NCI-H146 treated with DMSO at 0.1 percent for 48 hours (cell line): ENCODE data around the gene TMEM138.

Experiments used
- DNase-seq: peaks from one replicate; lab custom pipeline; 2025; ENCODE audit not compliant: unreplicated experiment; lab: John Stamatoyannopoulos, UW

TMEM138 gene

GRCh38 chr11:61361741-61362541 lies at the start of gene TMEM138, which contains the start of gene CYB561A3:
Gene TMEM138, plus strand, starts transcription at chr11:61362374. Its CDS starts 2,017 bp downstream, at chr11:61364391.
Gene CYB561A3, minus strand, starts transcription at chr11:61361882. Its CDS starts 5,169 bp downstream, at chr11:61356713.
- DNase-seq = peak; percentile 91

GRCh38 chr11:61315260-61315659 lies 46.9 kb upstream of the TMEM138 start:
- DNase-seq = no peak

GRCh38 chr11:61325649-61326414 lies 36.3 kb upstream of the TMEM138 start:
- DNase-seq = no peak

- no peak for DNase-seq
These were observed 34.5 kb upstream of the TMEM138 start for GRCh38 chr11:61327669-61328071.

GRCh38 chr11:61328351-61328750 lies 33.8 kb upstream of the TMEM138 start:
- DNase-seq = no peak

GRCh38 chr11:61329871-61330270 lies 32.3 kb upstream of the TMEM138 start:
- no peak for DNase-seq

GRCh38 chr11:61331651-61332050 lies 30.5 kb upstream of the TMEM138 start:
- DNase-seq = no peak

- no peak for DNase-seq
These were observed 29.8 kb upstream of the TMEM138 start for GRCh38 chr11:61332281-61332796.

GRCh38 chr11:61332797-61333549 lies 29.2 kb upstream of the TMEM138 start, which contains the start of the genes DDB1 and TKFC:
Gene DDB1, minus strand, starts transcription at chr11:61333105. Its CDS starts 137 bp downstream, at chr11:61332968.
Gene TKFC, plus strand, starts transcription at chr11:61333228. Its CDS starts 1,501 bp downstream, at chr11:61334729.
- peak; percentile 87 for DNase-seq

GRCh38 chr11:61333550-61334433 lies 28.4 kb upstream of the TMEM138 start:
- DNase-seq = no peak

- DNase-seq = no peak
These were observed 27.5 kb upstream of the TMEM138 start for GRCh38 chr11:61334434-61335354.

GRCh38 chr11:61335355-61335710 lies 26.8 kb upstream of the TMEM138 start:
- DNase-seq = no peak

GRCh38 chr11:61336171-61336935 lies 25.8 kb upstream of the TMEM138 start:
- peak; percentile 48 for DNase-seq

- DNase-seq = no peak
These were observed 24.3 kb upstream of the TMEM138 start for GRCh38 chr11:61337706-61338470.

GRCh38 chr11:61338783-61339489 lies 23.2 kb upstream of the TMEM138 start:
- no peak for DNase-seq

- DNase-seq = no peak
These were observed 22.7 kb upstream of the TMEM138 start for GRCh38 chr11:61339490-61339878.

- DNase-seq = no peak
These were observed 21.2 kb upstream of the TMEM138 start for GRCh38 chr11:61340979-61341378.
